Sigmoid colon (tissue), 7 donors: Measurements from ENCODE around the gene BICRA. TPM values are rescaled to one million over a fixed set of nuclear protein-coding genes. Genes with fewer than 3 reads are reported as not detected.
A peak's percentile ranks its signal among the peaks of the same experiment; 100 is the strongest.

ENCODE experiments used
- DNase-seq: peaks from one replicate; pipeline ENCODE4 v3.0.0-alpha.2; 2019
- H3K27ac ChIP-seq, 4 donors: fragments of 200-600 bp; sonication (generic); one replicate each; pipeline ENCODE4 v1.5.1; 2016 to 2019; ENCODE audit warnings: mild to moderate bottlenecking in 1 of 4
- H3K27me3 ChIP-seq, 3 donors: fragments of 200-600 bp; sonication (generic); one replicate each; pipeline ENCODE4 v1.5.1; 2019; ENCODE audit warnings: mild to moderate bottlenecking in 1 of 3
- H3K36me3 ChIP-seq, 4 donors: fragments of 200-600 bp; sonication (generic); one replicate each; pipeline ENCODE4 v1.5.1; 2016 to 2019
- H3K4me1 ChIP-seq, 4 donors: fragments of 200-600 bp; sonication (generic); one replicate each; pipeline ENCODE4 v1.5.1; 2017 to 2019
- H3K4me3 ChIP-seq, 4 donors: fragments of 200-600 bp; sonication (generic); one replicate each; pipeline ENCODE4 v1.5.1; 2017 to 2019; ENCODE audit warnings: mild to moderate bottlenecking in 2 of 4, moderate library complexity in 1 of 4
- H3K9me3 ChIP-seq, 4 donors: fragments of 200-600 bp in 3 of 4; sonication (generic) in 3 of 4; one replicate each; pipeline versions ENCODE4 v1.5.1 to v1.6.1; 2013 to 2019
- EP300 ChIP-seq, 4 donors: sonication (generic); formaldehyde crosslinking; IDR thresholded peaks; one replicate each; pipeline ENCODE4 v1.6.1; 2017; ENCODE audit warnings: antibody characterized with exemption in 4 of 4
- POLR2A ChIP-seq, 2 donors: fragments of 450-650 bp; IDR thresholded peaks; one replicate each; pipeline ENCODE4 v1.6.1; 2016; ENCODE audit warnings: antibody characterized with exemption in 2 of 2, mild to moderate bottlenecking in 2 of 2, moderate library complexity in 2 of 2
- POLR2AphosphoS5 ChIP-seq, 4 donors: sonication (generic); formaldehyde crosslinking; IDR thresholded peaks; one replicate each; pipeline ENCODE4 v1.6.1; 2017; ENCODE audit warnings: antibody characterized with exemption in 4 of 4
- WGBS, 2 donors: extraction: QIAGEN DNeasy Blood & Tissue Kit; methylation state at CpG; one replicate each; pipeline ENCODE4 v1.1.7; 2013; 5-methylcytosine and 5-hydroxymethylcytosine counted together
- intact Hi-C: fragments of 100-400 bp; cut with DNase I; formaldehyde crosslinking; loops from one replicate; pipeline ENCODE4 v1.15.1; 2023
- polyA plus RNA-seq, 3 donors: library from polyadenylated mRNA; stranded (reverse); fragments of 200-250 nt; gene quantifications; one replicate each; pipeline ENCODE4 v1.2.3, GENCODE V29; 2013
- total RNA-seq, 4 donors: library from RNA; depleted of rRNA; stranded (reverse); fragments of >200 nt; gene quantifications; one replicate each; pipeline ENCODE4 v1.1.0, GENCODE V29; 2016
- TF ChIP-seq, protein P1 (sequence below), 4 experiments: fragments of 450-650 bp in 3 of 4; fragments of 200-600 bp in 1 of 4; IDR thresholded peaks; one replicate each; pipeline ENCODE4 v1.5.1; 2016 to 2019; ENCODE audit warnings: antibody characterized with exemption in 4 of 4, mild to moderate bottlenecking in 3 of 4, moderate library complexity in 2 of 4
- donor health status: healthy with polysubstance abuse.
- donor health status: Bipolar disorder and iron deficiency.
- donor health status: healthy.

Gene BICRA
- total and polyA plus RNA-seq, 7 donors, result 1.8 to 21.6 (median 10.3) TPM

DNA sequence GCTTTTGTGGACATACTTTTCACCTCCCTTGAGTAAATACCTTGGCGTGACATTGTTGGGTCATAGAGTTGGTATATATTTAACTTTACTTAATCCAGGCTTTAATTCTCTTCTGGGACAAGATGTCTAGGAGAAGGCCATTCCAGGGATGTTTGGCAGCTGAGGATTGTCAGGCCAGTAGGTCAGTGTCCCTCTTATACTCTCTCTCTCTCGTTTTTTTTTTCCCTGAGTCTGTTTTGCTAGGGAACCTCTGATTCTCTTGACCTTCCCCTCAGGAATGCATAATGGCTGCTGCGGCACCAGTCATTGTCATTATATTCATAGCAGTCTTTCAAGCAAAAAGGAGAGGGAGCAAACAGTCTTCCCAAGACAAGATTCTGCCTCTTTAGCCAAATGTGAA, 48.8 kb downstream of the BICRA start:
- Histone ChIP-seq H3K4me1 (peaks cover 0 to 49% (median 46%) of the 10 kb centered on the region in 4 donors), H3K36me3 (no peaks in the 10 kb centered on the region), H3K4me3 (no peak overlapping the region), H3K27ac (peak overlapping the region in 2 of 4 donors; percentile 49 to 98), H3K27me3 (no peaks in the 10 kb centered on the region), H3K9me3 (no peaks in the 10 kb centered on the region)
- TF ChIP-seq POLR2AphosphoS5 (IDR thresholded peaks at IDR 0.05) (no peak), EP300 (IDR thresholded peaks at IDR 0.05) (no peak), POLR2A (IDR thresholded peaks at IDR 0.05) (no peak)
- TF ChIP-seq, protein P1, sequence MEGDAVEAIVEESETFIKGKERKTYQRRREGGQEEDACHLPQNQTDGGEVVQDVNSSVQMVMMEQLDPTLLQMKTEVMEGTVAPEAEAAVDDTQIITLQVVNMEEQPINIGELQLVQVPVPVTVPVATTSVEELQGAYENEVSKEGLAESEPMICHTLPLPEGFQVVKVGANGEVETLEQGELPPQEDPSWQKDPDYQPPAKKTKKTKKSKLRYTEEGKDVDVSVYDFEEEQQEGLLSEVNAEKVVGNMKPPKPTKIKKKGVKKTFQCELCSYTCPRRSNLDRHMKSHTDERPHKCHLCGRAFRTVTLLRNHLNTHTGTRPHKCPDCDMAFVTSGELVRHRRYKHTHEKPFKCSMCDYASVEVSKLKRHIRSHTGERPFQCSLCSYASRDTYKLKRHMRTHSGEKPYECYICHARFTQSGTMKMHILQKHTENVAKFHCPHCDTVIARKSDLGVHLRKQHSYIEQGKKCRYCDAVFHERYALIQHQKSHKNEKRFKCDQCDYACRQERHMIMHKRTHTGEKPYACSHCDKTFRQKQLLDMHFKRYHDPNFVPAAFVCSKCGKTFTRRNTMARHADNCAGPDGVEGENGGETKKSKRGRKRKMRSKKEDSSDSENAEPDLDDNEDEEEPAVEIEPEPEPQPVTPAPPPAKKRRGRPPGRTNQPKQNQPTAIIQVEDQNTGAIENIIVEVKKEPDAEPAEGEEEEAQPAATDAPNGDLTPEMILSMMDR (IDR thresholded peaks at IDR 0.05), result no peak
- 48 to 78% methylated on average over 3 of the region's 3 CpGs for WGBS, 2 donors
- no peak for DNase-seq
- intact Hi-C loops, result no loop called here

DNA sequence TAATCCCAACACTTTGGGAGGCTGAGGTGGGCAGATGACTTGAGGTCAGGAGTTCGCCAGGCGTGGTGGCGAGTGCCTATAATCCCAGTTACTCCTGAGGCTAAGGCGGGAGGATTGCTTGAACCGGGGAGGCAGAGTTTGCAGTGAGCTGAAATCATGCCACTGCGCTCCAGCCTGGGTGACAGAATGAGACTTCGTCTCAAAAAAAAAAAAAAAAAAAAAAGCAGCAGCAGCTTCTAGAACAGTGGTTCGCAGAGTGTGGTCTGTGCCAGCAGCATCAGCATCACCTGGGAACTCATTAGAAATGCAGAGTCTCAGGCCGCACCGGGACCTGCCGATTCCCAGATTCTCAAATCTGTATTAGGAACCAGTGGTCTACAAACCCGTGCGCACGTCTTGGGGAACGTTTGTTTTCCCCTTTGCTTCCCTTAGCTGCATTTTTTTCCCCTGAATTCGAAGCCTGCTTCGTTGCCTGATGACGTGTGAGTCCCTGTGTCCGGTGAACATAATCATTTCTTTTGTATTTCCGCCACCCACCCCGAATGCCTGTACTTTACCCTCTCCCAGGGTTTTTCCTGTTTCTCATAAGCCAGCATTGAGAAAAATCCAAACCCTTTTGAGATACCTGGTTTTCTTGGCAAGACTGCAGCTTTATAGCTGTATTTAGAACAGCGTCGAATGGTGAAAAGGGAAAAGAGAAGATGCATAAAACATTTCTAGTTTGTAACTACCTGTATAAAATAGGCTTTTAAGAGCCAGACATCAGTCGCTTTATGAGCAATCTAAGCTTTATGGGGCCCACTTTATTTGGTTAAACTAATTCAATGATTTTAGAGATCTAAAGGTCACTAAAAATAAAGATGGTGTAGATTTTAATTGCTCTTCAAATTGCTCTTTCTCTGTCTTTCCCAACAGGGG, 49.8 kb downstream of the BICRA start:
- H3K27ac ChIP-seq, result peak overlapping the region in 3 of 4 donors; percentile 40 to 98 (median 49)
- TF ChIP-seq EP300 (IDR thresholded peaks at IDR 0.05) (no peak), POLR2A (IDR thresholded peaks at IDR 0.05) (no peak), POLR2AphosphoS5 (IDR thresholded peaks at IDR 0.05) (no peak)
- TF ChIP-seq, protein P1 (IDR thresholded peaks at IDR 0.05), result no peak
- H3K4me3 ChIP-seq, result no peak overlapping the region
- no peak for DNase-seq
- intact Hi-C loops, result no loop called here
- H3K27me3 ChIP-seq, result no peaks in the 10 kb centered on the region
- no peaks in the 10 kb centered on the region for H3K9me3 ChIP-seq
- H3K36me3 ChIP-seq, result no peaks in the 10 kb centered on the region
- WGBS, 2 donors, result 20 to 69% methylated on average over 24 of the region's 24 CpGs
- peaks cover 0 to 59% (median 55%) of the 10 kb centered on the region in 4 donors for H3K4me1 ChIP-seq

DNA sequence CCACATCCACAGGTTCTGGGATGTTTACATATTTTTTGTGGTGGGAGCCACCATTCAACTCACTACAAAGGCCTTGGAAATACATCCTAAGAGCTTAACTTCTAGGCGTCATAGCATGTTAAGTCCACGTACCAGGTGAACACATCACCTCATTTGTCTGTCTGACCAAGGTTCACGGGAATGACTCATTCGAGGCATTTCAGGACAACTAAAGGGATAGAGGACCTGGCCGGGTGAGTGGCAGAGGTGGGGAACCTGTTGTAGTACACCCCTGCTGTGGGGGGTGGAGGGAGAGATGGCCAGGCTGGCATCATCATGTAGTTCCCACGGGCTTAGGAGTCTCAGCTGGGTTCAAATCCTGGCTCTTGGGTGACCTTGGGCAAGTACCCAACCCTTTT, 51.5 kb downstream of the BICRA start:
- Histone ChIP-seq H3K4me3 (no peak overlapping the region), H3K9me3 (no peaks in the 10 kb centered on the region), H3K36me3 (no peaks in the 10 kb centered on the region), H3K4me1 (peaks cover 0 to 76% (median 72%) of the 10 kb centered on the region in 4 donors), H3K27ac (peak overlapping the region in 3 of 4 donors; percentile 24 to 98 (median 49)), H3K27me3 (no peaks in the 10 kb centered on the region)
- intact Hi-C loops, result no loop called here
- no peak for DNase-seq
- WGBS, 2 donors, result 29 to 77% methylated on average over 6 of the region's 6 CpGs
- TF ChIP-seq, protein P1 (IDR thresholded peaks at IDR 0.05), result no peak
- no peak for TF ChIP-seq POLR2A (IDR thresholded peaks at IDR 0.05)
- TF ChIP-seq POLR2AphosphoS5 (IDR thresholded peaks at IDR 0.05), result no peak
- no peak for TF ChIP-seq EP300 (IDR thresholded peaks at IDR 0.05)

DNA sequence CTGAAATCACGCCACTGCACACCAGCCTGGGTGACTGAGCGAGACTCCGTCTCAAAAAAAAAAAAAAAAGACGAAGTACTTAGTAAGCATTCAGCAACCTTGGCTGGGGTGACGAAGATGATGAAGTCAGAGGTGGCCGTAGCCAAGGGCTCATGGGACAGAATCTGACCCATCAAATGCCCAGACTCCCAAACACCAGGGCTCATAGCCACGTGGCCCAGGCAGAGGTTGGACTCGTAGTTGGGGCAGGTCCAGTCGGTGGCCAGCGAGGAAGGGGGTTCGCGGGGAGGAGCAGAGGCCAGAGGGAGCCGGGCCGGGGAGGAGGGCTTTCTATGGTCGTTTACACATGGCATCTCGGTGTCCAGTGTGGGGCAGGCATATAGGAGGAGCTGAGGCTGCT, 52.2 kb downstream of the BICRA start:
- peak; percentile 78 for DNase-seq
- H3K36me3 ChIP-seq, result no peaks in the 10 kb centered on the region
- peak overlapping the region; percentile 93 to 98 (median 98) for H3K27ac ChIP-seq
- intact Hi-C loops, result no loop called here
- H3K4me3 ChIP-seq, result no peak overlapping the region
- peaks cover 0 to 83% (median 79%) of the 10 kb centered on the region in 4 donors for H3K4me1 ChIP-seq
- no peaks in the 10 kb centered on the region for H3K27me3 ChIP-seq
- TF ChIP-seq, protein P1 (IDR thresholded peaks at IDR 0.05), result no peak
- TF ChIP-seq POLR2AphosphoS5 (IDR thresholded peaks at IDR 0.05), result no peak
- no peak for TF ChIP-seq POLR2A (IDR thresholded peaks at IDR 0.05)
- TF ChIP-seq EP300 (IDR thresholded peaks at IDR 0.05), result no peak
- H3K9me3 ChIP-seq, result no peaks in the 10 kb centered on the region
- 90 to 91% methylated on average over 16 of the region's 16 CpGs for WGBS, 2 donors
